ENCODE results near the gene IL10RB.
"Not testable (repeated sequence)": the region's sequence is repeated elsewhere in the genome, so short reads cannot be mapped to it uniquely, and the experiment has no call there.

Gene IL10RB

DNA sequence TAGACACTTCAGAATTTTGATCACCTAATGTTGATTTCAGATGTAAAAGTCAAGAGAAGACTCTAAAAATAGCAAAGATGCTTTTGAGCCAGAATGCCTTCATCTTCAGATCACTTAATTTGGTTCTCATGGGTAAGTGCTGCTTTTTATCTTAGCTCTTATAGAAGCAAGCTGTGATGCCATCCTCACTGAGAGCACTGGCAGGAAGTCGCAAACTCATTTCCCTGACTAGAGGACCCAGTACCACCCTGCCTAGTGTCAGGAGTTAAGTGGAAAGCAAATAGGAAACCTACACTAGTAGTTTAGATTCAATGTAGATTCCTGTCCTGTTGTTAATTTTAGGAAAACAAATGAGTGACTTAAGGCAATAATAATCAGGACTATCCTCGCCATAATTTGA lies 24.3 kb upstream of the IL10RB start:
- DNase-seq (ENCODE audit: low read depth), result no peak

- not testable (repeated sequence) for DNase-seq (ENCODE audit: low read depth)
Measured at GRCh38 chr21:33242846-33243245, 23.3 kb upstream of the IL10RB start.

GRCh38 chr21:33244082-33244778 lies 21.9 kb upstream of the IL10RB start:
- no peak for DNase-seq (ENCODE audit: low read depth)

GRCh38 chr21:33244779-33245105 lies 21.4 kb upstream of the IL10RB start:
- no peak for DNase-seq (ENCODE audit: low read depth)

DNA sequence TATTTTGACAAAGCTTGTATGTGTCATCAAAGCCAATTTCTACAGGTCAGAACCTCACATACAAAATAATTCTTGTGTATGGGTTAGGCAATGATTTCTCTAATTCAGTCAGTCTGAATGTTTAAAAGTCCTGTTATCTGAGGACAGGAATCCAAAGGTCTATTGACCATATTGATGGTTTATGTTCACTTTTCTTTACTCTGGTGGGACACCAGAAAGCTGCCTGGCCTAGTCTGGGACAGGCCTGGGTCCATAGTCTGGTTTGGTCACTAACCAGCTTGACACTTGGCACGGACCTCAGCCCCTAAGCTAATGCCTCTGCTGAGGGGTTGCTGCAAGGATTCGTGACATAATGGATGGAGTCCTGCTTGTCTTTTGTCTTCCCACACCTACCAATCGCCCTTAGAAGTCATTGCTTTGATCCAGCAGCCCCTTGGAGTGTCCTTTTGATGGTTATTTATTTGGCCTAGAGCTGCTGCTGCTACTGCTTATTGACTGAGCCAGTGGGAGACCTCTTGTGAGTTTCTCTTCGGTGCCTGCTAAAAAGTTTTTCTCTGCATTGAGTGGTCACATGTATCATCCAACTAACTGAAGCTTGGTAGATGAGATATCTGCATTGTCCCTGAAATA lies 20.8 kb upstream of the IL10RB start:
- no peak for DNase-seq (ENCODE audit: low read depth)

- DNase-seq (ENCODE audit: low read depth), result no peak
Measured at GRCh38 chr21:33246506-33246905, 19.7 kb upstream of the IL10RB start.

DNA sequence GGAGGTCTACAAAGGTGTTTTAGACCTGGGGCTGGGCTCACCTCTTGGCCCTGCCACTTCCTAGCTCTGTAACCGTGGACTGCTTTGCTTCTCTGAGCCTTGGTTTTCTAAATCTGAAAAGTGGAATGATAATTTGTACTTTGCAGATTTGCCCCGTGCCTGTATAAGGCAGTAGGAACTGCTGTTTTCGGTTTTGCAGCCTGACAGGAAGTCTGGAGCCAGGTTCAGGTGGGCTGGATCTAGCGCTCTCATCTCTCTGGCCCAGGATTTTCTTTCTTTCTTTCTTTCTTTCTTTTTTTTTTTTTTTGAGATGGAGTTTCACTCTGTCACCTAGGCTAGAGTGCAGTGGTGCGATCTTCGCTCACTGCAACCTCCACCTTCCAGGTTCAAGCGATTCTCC lies 19.2 kb upstream of the IL10RB start:
- DNase-seq (ENCODE audit: low read depth), result no peak

DNA sequence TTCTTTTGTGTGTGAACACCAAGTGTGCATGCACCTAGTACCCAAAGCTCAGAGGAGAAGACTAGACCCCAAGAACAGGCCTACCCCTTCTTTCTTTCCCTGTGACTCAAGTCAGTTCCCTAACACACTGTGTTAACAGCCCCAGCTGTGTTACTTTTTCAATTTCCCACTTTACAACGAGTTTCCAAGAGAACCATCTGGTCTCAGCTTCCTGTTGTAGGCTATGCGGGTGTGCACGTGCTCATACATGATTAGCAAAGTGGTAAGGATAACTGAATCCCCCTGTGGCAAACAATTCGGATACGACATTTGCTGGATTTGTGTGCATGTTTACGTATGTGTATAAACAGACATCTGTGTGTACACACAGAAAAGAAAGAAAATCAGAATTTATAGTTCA lies 18.6 kb upstream of the IL10RB start:
- DNase-seq (ENCODE audit: low read depth), result no peak

GRCh38 chr21:33249331-33250002 lies 16.7 kb upstream of the IL10RB start:
- DNase-seq (ENCODE audit: low read depth), result no peak

DNA sequence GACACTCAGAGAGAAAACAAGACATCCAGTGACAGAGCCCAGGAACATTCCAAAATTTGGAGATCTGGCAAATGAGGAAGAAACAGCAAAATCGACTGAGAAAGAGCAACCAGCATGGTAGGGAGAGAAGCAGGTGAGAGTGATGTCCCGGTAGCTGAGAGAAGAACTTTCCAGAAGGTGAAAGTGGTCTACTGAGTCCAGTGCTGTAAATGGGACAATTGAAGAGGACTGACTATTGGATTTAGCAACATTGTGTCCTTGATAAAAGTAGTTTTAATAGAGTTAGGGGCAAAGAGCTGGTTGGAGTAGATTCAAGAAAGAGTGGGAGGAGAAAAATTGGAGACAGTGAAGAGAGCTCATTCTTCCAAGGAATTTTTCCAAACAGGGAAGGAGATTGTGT lies 15.0 kb upstream of the IL10RB start:
- DNase-seq (ENCODE audit: low read depth), result no peak

GRCh38 chr21:33253382-33253781 lies 12.8 kb upstream of the IL10RB start:
- DNase-seq (ENCODE audit: low read depth), result not testable (repeated sequence)

GRCh38 chr21:33254766-33255165 lies 11.4 kb upstream of the IL10RB start:
- no peak for DNase-seq (ENCODE audit: low read depth)

DNA sequence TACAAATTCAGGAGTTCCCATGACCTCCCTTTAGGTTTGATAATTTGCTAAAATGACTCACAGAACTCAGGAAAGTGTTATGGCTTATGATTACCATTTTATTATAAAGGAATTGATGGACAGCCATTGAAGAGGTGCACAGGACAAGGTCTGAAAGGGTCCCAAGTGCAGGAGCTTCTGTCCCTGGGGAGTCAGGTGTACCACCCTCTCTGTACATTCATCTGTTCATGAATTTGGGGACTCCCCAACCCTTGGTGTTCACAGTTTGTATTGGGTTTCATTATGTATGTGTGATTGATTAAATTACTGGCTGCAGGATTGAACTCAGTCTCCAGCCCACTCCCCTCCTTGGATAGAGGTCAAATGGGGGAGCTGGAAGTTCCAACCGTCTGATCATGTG lies 10.8 kb upstream of the IL10RB start:
- no peak for DNase-seq (ENCODE audit: low read depth)

DNA sequence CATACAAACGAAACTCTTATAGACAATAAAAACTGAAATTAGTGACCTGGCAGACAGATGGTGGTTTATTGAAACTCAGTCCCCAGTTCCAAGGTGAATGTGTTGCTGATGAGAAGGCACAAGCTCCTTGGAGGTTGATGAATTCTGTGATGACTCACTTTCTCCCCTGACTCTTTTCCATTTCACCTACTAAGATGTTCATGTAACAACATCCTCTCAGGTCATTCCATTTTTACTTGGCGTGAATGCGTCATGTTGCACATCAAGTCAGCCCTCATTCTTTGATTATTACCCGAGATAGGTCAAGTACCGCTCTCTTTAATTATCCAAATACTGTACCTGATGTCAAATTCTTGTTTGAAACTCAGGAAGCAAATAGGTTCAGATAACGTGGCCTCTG lies 10.1 kb upstream of the IL10RB start:
- DNase-seq (ENCODE audit: low read depth), result no peak

DNA sequence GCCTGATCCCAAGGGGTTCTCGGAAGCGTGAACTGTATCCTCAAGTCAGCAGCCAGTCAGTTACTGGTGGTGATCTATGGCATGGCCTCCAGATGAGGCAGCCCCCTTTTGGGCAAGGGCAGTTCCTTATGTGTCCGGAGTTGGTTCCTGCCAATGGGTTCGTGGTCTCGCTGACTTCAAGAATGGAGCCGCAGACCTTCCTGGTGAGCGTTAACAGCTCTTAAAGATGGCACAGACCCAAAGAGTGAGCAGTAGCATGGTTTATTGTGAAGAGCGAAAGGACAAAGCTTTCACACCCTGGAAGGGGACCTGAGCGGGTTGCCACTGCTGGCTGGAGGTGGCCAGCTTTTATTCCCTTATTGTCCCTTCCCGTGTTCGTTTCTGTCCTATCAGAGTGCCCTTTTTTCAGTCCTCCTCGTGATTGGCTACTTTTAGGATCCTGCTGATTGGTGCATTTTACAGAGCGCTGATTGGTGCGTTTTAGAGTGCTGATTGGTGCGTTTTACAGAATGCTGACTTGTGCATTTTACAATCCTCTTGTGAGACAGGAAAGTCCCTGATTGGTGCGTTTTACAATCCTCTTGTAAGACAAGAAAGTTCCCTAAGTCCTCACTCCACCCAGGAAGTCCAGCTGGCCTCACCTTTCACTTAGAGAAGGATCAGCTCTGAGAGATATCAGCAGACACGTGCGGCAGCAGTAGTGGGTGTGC lies 8.9 kb upstream of the IL10RB start:
- DNase-seq (ENCODE audit: low read depth), result no peak

- no peak for DNase-seq (ENCODE audit: low read depth)
Measured at GRCh38 chr21:33258475-33258874, 7.7 kb upstream of the IL10RB start.

DNA sequence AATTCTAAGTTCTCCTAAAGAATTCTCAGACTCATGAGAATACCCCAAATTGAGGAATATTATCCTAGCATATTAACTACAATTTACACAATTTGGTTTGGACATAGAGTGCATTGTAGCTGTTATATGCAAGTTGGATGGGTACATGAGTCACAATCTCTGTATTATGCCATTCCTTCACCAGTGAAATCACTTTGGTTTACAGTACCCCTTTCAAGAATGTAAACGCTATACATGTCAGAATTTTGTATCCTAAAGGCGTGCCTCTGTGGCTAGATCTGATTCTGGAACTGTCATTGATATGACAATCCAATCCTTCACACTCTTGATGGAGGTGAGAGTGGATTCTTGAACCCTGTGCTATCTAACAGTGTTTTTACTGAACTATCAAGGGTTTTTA lies 6.7 kb upstream of the IL10RB start:
- no peak for DNase-seq (ENCODE audit: low read depth)

GRCh38 chr21:33259995-33260394 lies 6.2 kb upstream of the IL10RB start:
- no peak for DNase-seq (ENCODE audit: low read depth)

GRCh38 chr21:33261635-33262034 lies 4.5 kb upstream of the IL10RB start:
- no peak for DNase-seq (ENCODE audit: low read depth)

- no peak for DNase-seq (ENCODE audit: low read depth)
Measured at GRCh38 chr21:33262921-33263320, 3.2 kb upstream of the IL10RB start.

GRCh38 chr21:33264561-33264960 lies 1.6 kb upstream of the IL10RB start:
- no peak for DNase-seq (ENCODE audit: low read depth)

DNA sequence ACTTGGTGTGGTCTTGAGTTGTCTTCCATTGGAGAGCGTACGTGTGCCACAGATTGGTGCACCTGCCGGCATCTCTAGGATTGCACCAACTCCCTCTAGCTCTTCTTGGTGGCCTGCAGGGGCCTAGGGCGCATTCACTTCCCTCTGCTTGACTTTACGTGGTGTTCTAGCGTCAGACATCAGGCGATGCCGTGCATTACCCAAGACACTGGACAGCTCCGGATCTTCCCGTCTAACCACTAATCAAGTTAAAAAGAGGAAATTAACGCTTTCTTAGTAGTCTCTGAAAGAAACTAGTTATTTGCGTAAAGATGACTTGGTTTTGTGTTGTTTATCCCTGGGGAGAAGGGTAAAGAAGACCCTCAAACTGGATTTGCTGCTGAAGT lies 510 bp upstream of the IL10RB start:
- no peak for DNase-seq (ENCODE audit: low read depth)

DNA sequence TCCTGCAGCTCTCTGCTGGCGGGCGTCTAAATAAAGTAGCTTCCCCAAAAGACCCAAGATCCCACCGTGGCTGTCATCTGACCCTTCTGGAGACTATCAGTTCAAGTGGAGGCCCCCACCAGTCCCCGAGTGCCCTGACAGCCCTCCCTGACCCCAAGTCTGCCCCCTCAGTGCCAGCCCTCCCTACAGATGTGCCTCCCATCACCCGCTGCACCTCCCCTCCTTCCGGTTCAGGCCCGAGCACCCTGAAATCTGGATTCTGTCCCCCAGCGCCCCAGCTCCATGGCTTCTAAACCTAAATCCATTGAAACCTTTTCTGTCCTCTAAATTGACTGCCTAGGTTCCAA lies 595 bp downstream of the IL10RB start:
- no peak for DNase-seq (ENCODE audit: low read depth)

All from stromal cell of bone marrow (primary cell).